C4-2B (cell line): ENCODE data around the gene KAT6B.

ENCODE experiments used
- H3K27ac ChIP-seq: fragments of 450-650 bp; 2 replicates; pipeline ENCODE4 v1.5.1; 2017
- CTCF ChIP-seq: fragments of 450-650 bp; conservative IDR thresholded peaks from 2 replicates; pipeline ENCODE4 v1.5.1; 2017; ENCODE audit warnings: mild to moderate bottlenecking
- ZFX ChIP-seq: fragments of 450-650 bp; IDR thresholded peaks from 2 replicates; pipeline ENCODE4 v1.6.1; 2017

The KAT6B gene

GRCh38 chr10:75081379-75081778, 255.0 kb downstream of the KAT6B start:
- no peak overlapping the region for H3K27ac ChIP-seq
- TF ChIP-seq ZFX (no peak), CTCF (no peak)
